Measurements from ENCODE around the gene FRRS1L. TPM values are rescaled to one million over a fixed set of nuclear protein-coding genes. Genes with fewer than 3 reads are reported as not detected.

The FRRS1L gene

DNA sequence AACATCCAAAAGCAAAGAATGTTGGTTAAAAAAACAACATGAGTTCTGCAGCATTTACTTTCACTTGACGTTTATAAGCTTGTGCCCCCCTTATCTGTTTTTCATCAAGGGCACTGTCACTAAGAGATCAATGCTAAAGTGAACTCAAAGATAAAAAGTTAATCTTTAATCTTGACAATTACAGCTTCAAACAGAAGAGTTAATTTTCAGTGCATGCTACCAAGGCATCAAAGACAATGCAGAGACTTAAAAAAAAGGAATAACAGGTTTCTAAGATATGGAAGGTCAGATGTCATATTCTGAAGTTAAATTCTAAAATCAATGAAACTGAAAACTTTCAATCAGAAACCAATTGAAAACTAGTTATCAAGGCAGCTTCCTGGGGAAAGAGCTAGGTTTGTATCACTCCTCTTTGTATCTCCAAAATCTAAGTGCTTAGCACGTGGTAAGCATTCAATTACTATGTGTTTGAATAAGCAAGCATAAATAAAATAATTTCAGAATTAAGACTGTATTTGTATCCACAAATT lies 84.9 kb downstream of the FRRS1L start:
- Histone ChIP-seq H3K9me3 (replicated peaks; ENCODE audit: low read length) (no peaks in the 10 kb centered on the region), H3K4me1 (ENCODE audit: control insufficient read depth, insufficient read depth, low read length) (no peaks in the 10 kb centered on the region), H3K27me3 (ENCODE audit: control insufficient read depth, insufficient read depth, low read length) (no peaks in the 10 kb centered on the region), H3K9ac (ENCODE audit: low read depth, low read length) (no peak overlapping the region), H3K4me3 (ENCODE audit: low read length) (no peak overlapping the region), H3K4me2 (ENCODE audit: low read length) (no peak overlapping the region), H3K36me3 (ENCODE audit: insufficient read depth, low read length) (peaks cover 36% of the 10 kb centered on the region)

Small RNA genes within 50 kb of the gene (small RNA-seq; reads per million reads assigned to genes)
- not detected for gene RNU6-984P

All from skeletal muscle satellite cell (primary cell).